HG03060 (cell line): ENCODE data around the gene GREM2.

Experiments used
- ATAC-seq: cut with Tn5 transposase; IDR thresholded peaks from one replicate; pipeline ENCODE4 v1.9.1; 2021; ENCODE audit warnings: low read depth, moderate number of reproducible peaks; ENCODE audit not compliant: unreplicated experiment

Gene GREM2

GRCh38 chr1:240503558-240503957 lies 108.4 kb downstream of the GREM2 start:
- no peak for ATAC-seq

- ATAC-seq, result no peak
Measured at GRCh38 chr1:240503036-240503435, 108.9 kb downstream of the GREM2 start.

- no peak for ATAC-seq
Measured at GRCh38 chr1:240501115-240501514, 110.8 kb downstream of the GREM2 start.

GRCh38 chr1:240500647-240501046 lies 111.3 kb downstream of the GREM2 start:
- ATAC-seq, result no peak

- no peak for ATAC-seq
Measured at GRCh38 chr1:240499012-240499411, 112.9 kb downstream of the GREM2 start.

- ATAC-seq, result no peak
Measured at GRCh38 chr1:240498335-240498734, 113.6 kb downstream of the GREM2 start.

- ATAC-seq, result no peak
Measured at GRCh38 chr1:240497908-240498307, 114.0 kb downstream of the GREM2 start.

GRCh38 chr1:240496941-240497340 lies 115.0 kb downstream of the GREM2 start:
- ATAC-seq, result no peak

GRCh38 chr1:240496356-240496755 lies 115.6 kb downstream of the GREM2 start:
- no peak for ATAC-seq

GRCh38 chr1:240495601-240496000 lies 116.4 kb downstream of the GREM2 start:
- no peak for ATAC-seq

- ATAC-seq, result no peak
Measured at GRCh38 chr1:240492832-240493440, 119.0 kb downstream of the GREM2 start.

GRCh38 chr1:240491796-240492195 lies 120.2 kb downstream of the GREM2 start:
- no peak for ATAC-seq

- no peak for ATAC-seq
Measured at GRCh38 chr1:240491156-240491555, 120.8 kb downstream of the GREM2 start.

- ATAC-seq, result no peak
Measured at GRCh38 chr1:240487493-240487892, 124.5 kb downstream of the GREM2 start.

- no peak for ATAC-seq
Measured at GRCh38 chr1:240486611-240487010, 125.3 kb downstream of the GREM2 start.

- ATAC-seq, result no peak
Measured at GRCh38 chr1:240484804-240485443, 127.0 kb downstream of the GREM2 start.

- no peak for ATAC-seq
Measured at GRCh38 chr1:240478536-240478935, 133.4 kb downstream of the GREM2 start.

- no peak for ATAC-seq
Measured at GRCh38 chr1:240475832-240476231, 136.1 kb downstream of the GREM2 start.

GRCh38 chr1:240474133-240474614 lies 137.8 kb downstream of the GREM2 start:
- no peak for ATAC-seq

- ATAC-seq, result no peak
Measured at GRCh38 chr1:240468656-240469055, 143.3 kb downstream of the GREM2 start.

GRCh38 chr1:240467895-240468294 lies 144.1 kb downstream of the GREM2 start:
- no peak for ATAC-seq

- ATAC-seq, result no peak
Measured at GRCh38 chr1:240466509-240466908, 145.4 kb downstream of the GREM2 start.
